HuH-7.5 (cell line): ENCODE results near the gene CCR6.
"Not testable (repeated sequence)": the region's sequence is repeated elsewhere in the genome, so short reads cannot be mapped to it uniquely, and the experiment has no call there.

ENCODE experiments used
- DNase-seq: peaks from one replicate; pipeline ENCODE4 v3.0.0; 2011; ENCODE audit warnings: low spot score

CCR6 gene

GRCh38 chr6:167143041-167143440 is 20.1 kb downstream of the CCR6 start:
- no peak for DNase-seq

- no peak for DNase-seq
Observed at GRCh38 chr6:167145461-167145860, 22.6 kb downstream of the CCR6 start.

- no peak for DNase-seq
Observed at GRCh38 chr6:167146135-167146534, 23.2 kb downstream of the CCR6 start.

GRCh38 chr6:167146977-167147376 is 24.1 kb downstream of the CCR6 start:
- no peak for DNase-seq

GRCh38 chr6:167148021-167148420 is 25.1 kb downstream of the CCR6 start:
- no peak for DNase-seq

- DNase-seq = no peak
Observed at GRCh38 chr6:167148997-167149396, 26.1 kb downstream of the CCR6 start.

- DNase-seq = no peak
Observed at GRCh38 chr6:167150941-167151549, 28.1 kb downstream of the CCR6 start.

GRCh38 chr6:167151648-167152047 is 28.8 kb downstream of the CCR6 start:
- no peak for DNase-seq

- DNase-seq = no peak
Observed at GRCh38 chr6:167152862-167153261, 30.0 kb downstream of the CCR6 start.

GRCh38 chr6:167153521-167153959 is 30.6 kb downstream of the CCR6 start:
- DNase-seq = no peak

GRCh38 chr6:167154291-167154690 is 31.4 kb downstream of the CCR6 start:
- no peak for DNase-seq

- DNase-seq = no peak
Observed at GRCh38 chr6:167154895-167155294, 32.0 kb downstream of the CCR6 start.

GRCh38 chr6:167157414-167157813 is 34.5 kb downstream of the CCR6 start:
- DNase-seq = no peak

- DNase-seq = no peak
Observed at GRCh38 chr6:167157863-167158262, 35.0 kb downstream of the CCR6 start, which contains the start of gene GPR31. Gene GPR31 (minus strand): TSS chr6:167157980. CDS start chr6:167157831, 149 bp downstream.

GRCh38 chr6:167161851-167162467 is 39.1 kb downstream of the CCR6 start:
- DNase-seq = no peak

GRCh38 chr6:167162591-167162990 is 39.7 kb downstream of the CCR6 start:
- no peak for DNase-seq

GRCh38 chr6:167163476-167164011 is 40.6 kb downstream of the CCR6 start:
- no peak for DNase-seq

- DNase-seq = no peak
Observed at GRCh38 chr6:167164261-167164660, 41.4 kb downstream of the CCR6 start.

- DNase-seq = no peak
Observed at GRCh38 chr6:167165858-167166471, 43.1 kb downstream of the CCR6 start.

GRCh38 chr6:167167699-167168098 is 44.8 kb downstream of the CCR6 start:
- DNase-seq = not testable (repeated sequence)

GRCh38 chr6:167168296-167168695 is 45.4 kb downstream of the CCR6 start:
- not testable (repeated sequence) for DNase-seq

- DNase-seq = not testable (repeated sequence)
Observed at GRCh38 chr6:167169867-167170266, 47.0 kb downstream of the CCR6 start.

GRCh38 chr6:167171300-167171699 is 48.4 kb downstream of the CCR6 start:
- DNase-seq = not testable (repeated sequence)
